ELF-1 (cell line): ENCODE measurements around the gene AMN.
A peak's percentile ranks its signal among the peaks of the same experiment; 100 is the strongest.

Source experiments
- DNase-seq: peaks from one replicate; pipeline ENCODE4 v3.0.0-alpha.2; 2016; ENCODE audit warnings: low read depth, low spot score

AMN gene

DNA sequence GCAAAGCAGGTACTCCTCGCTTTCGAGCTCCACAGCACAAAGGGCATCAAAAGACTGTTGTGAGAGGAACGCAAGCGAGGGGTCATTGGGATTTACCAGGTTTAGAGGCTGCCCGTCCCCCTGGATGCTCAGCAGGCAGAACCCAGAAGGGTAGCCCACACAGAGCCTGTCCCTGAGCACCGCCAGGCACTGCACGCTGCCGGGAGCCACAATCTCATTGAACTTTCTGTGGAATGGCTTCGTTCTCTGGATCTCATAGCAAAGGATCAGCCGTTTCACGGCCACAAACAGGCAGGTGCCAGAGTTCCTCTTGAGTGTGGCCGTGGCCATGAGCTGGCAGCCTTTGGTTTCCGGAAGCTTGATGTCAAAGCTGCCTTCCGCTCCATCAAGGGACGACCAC, 21.5 kb downstream of the AMN start:
- DNase-seq: no peak

- DNase-seq: no peak
These were observed 22.2 kb downstream of the AMN start for GRCh38 chr14:102944448-102945330.

GRCh38 chr14:102945346-102946130, 23.1 kb downstream of the AMN start:
- no peak for DNase-seq

DNA sequence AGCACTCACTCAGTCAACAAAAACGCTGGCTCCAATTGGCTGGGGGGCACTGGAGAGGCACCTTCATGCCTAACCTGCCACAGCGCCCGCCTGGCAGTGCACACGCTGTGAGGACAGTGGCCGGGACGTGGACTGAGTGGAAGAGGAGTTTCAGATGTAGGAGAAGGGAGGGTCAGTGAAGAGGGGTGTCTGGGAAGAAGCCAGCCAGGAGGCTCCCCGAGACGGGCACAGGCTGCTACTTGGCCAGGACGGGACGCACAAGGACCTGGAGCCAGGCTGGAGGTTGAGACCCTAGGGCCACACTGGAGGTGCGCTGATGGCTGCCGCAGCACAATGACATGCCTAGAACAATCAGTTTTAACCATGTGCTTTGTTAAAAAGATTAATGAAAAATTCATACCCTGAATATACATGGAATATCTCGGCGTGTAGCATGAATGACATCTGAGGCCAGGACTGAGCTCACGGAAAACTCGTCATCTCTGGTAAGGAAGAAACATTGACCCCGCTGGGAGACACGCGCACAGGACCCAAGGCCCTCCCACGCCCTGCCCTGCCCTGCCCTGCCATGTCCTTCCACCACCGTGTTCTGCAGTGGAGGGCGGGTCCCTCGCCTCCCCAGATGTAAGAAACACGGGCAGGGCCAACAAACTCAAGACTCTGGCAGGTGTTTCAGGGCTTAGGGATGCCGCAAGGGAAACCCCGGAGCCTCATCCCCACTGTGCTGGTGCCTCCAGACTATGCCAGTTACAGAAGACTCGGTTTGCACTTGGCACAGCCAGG, 25.0 kb downstream of the AMN start:
- no peak for DNase-seq

DNA sequence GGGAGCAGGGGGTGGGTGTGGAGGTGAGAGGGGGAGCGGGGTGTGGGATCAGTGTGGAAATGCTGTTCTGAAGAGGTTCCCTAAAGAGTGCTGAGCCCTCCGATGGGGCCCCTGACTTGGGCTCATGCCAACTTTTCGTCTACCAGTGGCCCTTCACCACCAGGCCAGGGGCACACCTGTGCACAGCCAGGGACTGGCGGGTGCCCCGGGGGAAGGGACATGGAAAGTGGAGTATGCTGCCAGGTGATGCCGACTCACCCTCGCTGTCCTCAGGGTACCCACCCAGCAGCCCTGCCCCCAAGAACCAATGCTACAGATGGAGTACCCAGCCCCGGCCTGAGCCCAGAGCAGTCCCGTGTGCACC, 26.2 kb downstream of the AMN start:
- DNase-seq: no peak

DNA sequence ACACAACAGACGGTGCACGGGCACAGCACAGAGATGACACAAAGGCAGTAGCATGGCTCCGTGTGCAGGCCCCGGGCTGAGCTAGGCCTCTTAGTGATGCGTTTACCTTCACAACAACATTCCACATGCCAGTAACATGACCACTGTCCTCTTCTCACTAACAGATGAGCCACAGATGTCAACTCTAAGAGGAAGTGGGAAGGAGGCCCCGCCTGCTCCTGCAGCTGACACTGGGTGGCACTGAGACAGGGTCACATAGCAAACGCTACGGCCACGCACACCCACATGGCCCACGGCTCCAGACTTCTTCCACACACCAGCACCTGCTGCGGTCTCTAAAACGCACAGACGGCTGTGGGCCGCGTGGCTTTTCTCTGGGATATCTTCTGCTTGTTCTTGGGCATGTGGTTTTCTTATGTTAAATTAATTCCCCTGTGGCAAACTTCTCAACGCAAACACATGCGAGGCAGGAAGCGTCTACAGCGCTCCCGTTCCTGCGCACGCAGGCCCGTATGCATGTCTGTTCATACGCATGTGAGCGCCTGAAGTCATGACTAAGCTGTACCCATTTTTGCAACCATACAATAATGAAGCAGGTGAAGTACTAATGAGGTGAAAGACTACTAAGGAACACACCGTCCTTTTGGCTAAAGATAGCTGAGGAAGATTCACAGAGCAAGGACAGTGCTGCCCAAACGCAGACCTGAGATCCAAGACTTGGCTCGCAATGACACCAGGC, 26.8 kb downstream of the AMN start:
- no peak for DNase-seq

- DNase-seq: no peak
These were observed 27.5 kb downstream of the AMN start for GRCh38 chr14:102949801-102950451.

GRCh38 chr14:102951034-102951433, 28.6 kb downstream of the AMN start:
- no peak for DNase-seq

DNA sequence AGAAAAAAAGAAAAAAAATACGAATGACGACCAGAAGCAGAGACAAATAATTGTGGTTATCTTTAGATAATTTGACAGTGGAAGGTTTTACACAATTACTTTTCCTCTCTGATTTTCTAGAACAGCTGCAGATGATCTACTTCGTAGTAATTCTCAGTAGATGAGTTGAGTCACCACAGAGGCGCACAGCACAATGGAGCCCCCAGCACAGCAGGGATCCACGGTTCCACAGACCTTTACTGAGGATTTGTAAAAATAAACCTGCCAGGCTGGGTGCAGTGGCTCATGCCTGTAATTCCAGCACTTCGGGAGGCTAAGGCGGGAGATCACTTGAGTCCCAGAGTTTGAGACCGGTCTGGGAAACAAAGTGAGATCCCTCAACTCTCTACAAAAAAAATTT, 29.3 kb downstream of the AMN start:
- DNase-seq: no peak

GRCh38 chr14:102952276-102952675, 29.8 kb downstream of the AMN start:
- DNase-seq: peak; percentile 34

DNA sequence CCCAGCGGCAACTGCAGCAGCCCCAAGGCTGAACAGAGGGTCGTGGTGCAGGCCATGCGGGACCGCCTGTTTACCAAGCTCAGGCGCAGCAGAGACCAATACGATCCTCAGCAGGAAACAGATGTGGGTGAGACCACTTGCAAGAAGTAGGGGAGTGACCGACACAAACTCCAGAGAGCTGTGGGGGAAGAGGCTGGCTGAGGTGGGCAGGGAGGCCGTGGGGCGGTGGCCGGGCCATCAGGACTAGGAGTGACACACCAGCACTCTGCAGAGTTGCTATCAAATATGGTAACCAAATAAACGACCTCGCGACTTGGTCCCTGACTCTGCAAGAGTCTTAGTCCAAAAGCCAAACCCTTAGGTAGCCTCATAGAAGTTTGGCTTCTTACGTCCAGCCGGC, 30.6 kb downstream of the AMN start:
- DNase-seq: no peak

GRCh38 chr14:102954081-102954789, 31.8 kb downstream of the AMN start:
- DNase-seq: no peak

DNA sequence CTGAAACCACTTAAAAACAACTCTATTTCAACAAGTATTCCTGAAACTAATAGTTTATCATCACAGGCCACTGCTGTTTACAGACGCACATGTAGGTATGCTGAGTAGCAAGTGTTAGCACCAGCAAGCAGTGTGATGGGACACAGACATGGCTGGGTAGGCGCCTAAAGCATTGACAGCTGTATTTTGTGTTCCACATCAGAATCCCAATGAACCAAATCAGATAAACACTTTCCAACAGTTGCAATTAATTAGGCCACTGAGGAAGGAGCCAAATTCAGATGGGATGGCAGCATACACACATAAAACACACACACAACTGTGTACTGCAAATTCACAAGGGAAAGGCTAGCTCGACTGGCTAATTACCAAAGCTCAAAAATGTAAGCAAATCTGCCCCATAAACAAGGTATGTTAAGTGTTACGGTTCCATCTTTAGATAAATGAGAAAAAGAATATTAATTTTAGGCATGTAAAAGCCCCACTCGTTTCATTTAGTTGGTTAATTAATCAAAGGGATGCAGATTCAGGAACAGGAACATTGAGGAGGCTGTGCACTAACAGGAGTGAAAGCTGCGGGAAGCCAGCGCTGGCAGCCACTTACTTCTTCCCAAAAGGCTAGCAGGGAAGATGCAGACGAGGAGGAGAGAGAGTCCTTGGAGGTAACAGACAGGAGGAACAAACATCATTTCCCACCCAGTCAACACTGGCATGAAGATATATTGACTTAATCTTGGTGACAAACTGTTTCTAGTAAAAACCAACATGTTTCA, 33.4 kb downstream of the AMN start:
- DNase-seq: no peak

DNA sequence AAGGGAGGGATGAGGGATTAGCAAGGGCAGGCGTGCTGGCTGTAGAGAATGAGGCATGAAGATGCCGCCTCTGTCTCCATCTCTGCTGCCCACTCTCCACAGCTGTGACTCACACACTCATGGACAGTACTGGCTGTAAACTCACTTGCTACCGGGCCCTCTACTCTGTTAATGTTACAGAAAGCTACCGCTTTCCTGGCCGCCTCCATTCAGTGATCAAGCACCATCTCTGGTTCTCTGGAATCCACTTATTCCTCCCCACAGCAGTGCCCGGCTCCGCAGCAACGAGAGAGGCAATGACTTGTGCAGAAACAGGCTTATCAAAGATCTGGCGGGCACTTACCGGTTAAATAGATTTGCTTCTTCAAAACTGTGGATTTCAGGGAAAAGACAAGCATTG, 34.8 kb downstream of the AMN start:
- no peak for DNase-seq

GRCh38 chr14:102958461-102958860, 36.0 kb downstream of the AMN start:
- no peak for DNase-seq

DNA sequence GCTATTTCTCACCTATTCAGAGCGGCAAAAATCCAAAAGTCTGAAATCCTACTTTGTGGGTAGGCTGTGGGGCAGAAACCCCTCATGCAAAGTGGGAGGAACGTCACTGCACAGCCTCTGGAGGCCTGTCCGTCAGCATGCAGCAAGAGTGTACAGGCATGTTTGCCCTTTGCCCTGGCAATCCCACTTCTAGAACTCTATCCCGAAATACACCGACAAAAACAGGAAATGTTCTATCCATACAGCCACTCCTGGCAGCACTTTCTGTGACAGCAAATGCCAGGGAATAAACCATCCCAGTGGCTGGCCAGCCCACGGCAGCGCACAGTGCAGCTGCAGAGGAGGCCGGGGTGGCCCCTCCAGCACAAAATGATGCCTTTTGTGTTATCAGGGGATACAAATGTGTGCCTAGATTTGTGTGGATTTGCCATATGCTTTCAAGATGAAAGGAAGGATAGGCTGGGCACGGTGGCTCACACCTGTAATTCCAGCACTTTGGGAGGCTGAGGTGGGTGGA, 39.7 kb downstream of the AMN start:
- no peak for DNase-seq

DNA sequence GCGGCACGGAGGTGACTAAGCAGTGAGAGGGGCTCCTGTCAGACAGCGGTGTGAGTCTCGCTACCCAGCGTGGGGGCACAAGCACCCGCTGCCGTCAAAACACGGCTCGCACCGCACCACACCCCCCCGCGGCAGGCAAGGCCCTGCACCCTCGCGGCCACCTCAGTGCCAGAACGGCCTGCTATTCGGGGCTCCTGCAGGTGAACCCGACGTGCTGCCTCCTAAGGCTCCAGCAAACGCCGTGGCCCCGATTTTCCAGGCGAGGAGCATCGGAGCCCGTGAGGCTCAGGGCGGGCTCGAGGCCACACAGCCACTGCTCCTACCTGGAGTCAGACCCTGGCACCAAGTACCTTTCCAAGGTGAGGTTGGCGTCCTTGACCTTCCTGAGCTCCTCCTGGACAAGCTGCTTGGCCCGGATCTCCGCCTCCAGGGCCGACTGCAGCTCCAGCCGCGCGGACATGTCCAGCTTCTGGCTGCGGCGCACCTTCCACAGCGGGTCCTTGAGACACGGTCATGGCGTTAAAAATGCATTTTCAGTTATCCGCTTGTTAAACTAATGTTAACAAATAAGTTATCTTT, 41.8 kb downstream of the AMN start:
- no peak for DNase-seq

DNA sequence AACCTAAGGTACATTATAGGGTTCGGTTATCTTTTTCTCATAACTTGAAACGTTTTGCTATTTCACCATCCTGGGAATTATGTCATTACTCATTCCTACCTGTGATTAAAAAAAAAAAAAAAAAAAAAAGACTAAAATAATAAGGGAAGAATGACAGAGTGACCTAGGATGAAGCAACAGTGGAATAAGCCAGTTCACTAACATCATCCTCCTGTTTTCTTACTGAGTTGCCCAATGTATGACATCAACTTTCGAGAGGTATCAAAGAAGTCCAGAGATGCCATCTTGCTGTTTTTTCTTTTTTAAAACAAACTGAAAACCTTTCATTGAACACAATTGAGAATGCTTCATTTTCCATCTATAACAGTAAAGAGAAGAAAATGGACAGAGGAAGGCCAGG, 42.8 kb downstream of the AMN start:
- no peak for DNase-seq
